Osteocyte (in vitro differentiated cells): ENCODE data around the gene TMEM222. TPM values are rescaled to one million over a fixed set of nuclear protein-coding genes. Genes with fewer than 3 reads are reported as not detected.

Source experiments
- DNase-seq: peaks from one replicate; pipeline ENCODE4 v3.0.0; 2021; ENCODE audit warnings: mixed read lengths; ENCODE audit not compliant: unreplicated experiment; ENCODE audit errors: extremely low spot score
- H3K27ac Mint-ChIP-seq: one replicate; pipeline ENCODE4 v1.8.0; 2021; ENCODE audit warnings: mild to moderate bottlenecking, mixed read lengths; ENCODE audit not compliant: unreplicated experiment
- H3K27me3 Mint-ChIP-seq: one replicate; pipeline ENCODE4 v1.8.0; 2021; ENCODE audit warnings: mixed read lengths; ENCODE audit not compliant: unreplicated experiment
- H3K36me3 Mint-ChIP-seq: one replicate; pipeline ENCODE4 v1.8.0; 2021; ENCODE audit warnings: mixed read lengths; ENCODE audit not compliant: unreplicated experiment
- H3K4me1 Mint-ChIP-seq: one replicate; pipeline ENCODE4 v1.8.0; 2021; ENCODE audit warnings: mixed read lengths; ENCODE audit not compliant: unreplicated experiment
- H3K4me3 Mint-ChIP-seq: one replicate; pipeline ENCODE4 v1.8.0; 2021; ENCODE audit warnings: mild to moderate bottlenecking, moderate library complexity, mixed read lengths; ENCODE audit not compliant: unreplicated experiment
- H3K9me3 Mint-ChIP-seq: one replicate; pipeline ENCODE4 v1.8.0; 2021; ENCODE audit warnings: mixed read lengths; ENCODE audit not compliant: unreplicated experiment
- long read RNA-seq: library from polyadenylated mRNA; unstranded; transcript quantifications from one replicate; pipeline ENCODE4 v2.0.0, GENCODE V29; 2021
- total RNA-seq: library from RNA; stranded (reverse); gene quantifications from 2 replicates; pipeline ENCODE4 v1.2.1, GENCODE V29; 2021
- TF ChIP-seq, protein P1 (sequence below): fragments of 200-600 bp; sonication (generic); IDR thresholded peaks from 2 replicates; pipeline ENCODE4 v1.5.0; 2021; ENCODE audit warnings: antibody characterized with exemption, mild to moderate bottlenecking, moderate library complexity

TMEM222 gene, protein sequence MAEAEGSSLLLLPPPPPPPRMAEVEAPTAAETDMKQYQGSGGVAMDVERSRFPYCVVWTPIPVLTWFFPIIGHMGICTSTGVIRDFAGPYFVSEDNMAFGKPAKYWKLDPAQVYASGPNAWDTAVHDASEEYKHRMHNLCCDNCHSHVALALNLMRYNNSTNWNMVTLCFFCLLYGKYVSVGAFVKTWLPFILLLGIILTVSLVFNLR
- 46.5 and 47.1 TPM in 2 replicates for total RNA-seq
- long read RNA-seq, transcript TMEM222-211 (6 exons, 1,613 nt), result major isoform, 30 of 41 reads
- long read RNA-seq, partial matches to known transcripts, result 0 of 41 reads
- long read RNA-seq, other reads (novel, unspliced or antisense), result 9 of 41 reads

DNA sequence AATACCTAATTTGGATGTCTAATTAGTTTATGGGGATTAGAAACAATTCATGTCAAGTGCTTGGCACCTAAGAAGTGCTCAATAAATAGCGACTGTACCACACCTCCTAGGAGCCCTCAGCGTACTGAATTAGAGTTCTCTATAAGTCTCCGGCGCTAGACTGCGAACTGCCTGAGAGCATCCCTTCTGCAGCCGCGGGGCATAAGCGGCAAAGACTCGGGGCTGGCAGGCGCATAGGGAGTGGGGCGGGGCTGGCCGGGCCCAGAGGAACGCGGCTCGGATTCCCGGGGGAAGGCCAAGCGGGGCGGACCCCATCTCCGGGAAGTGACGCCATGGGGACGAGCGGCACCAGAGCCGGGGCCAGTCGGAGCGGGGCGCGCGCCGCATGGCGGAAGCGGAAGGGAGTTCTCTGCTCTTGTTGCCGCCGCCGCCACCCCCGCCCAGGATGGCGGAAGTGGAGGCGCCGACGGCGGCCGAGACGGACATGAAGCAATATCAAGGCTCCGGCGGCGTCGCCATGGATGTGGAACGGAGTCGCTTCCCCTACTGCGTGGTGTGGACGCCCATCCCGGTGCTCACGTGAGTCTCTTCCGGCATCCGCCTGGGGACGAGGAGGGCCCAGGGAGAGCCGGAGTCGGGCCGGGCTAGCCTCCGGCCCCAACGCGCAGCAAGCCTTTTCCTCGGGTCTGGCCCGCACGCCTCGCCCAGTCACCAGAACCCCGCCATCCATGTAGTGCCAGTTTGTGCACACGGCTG, at the start of gene TMEM222:
Gene TMEM222, plus strand, starts transcription at position 351 of the 756 bp plus-strand sequence. Its CDS starts 35 bp downstream, at position 386.
- peaks cover 29% of the 10 kb centered on the region for H3K4me1 Mint-ChIP-seq
- H3K4me3 Mint-ChIP-seq, result peak within 1 kb of the TSS; percentile 94
- H3K27me3 Mint-ChIP-seq, result no peaks in the 10 kb centered on the region
- TF ChIP-seq, protein P1, sequence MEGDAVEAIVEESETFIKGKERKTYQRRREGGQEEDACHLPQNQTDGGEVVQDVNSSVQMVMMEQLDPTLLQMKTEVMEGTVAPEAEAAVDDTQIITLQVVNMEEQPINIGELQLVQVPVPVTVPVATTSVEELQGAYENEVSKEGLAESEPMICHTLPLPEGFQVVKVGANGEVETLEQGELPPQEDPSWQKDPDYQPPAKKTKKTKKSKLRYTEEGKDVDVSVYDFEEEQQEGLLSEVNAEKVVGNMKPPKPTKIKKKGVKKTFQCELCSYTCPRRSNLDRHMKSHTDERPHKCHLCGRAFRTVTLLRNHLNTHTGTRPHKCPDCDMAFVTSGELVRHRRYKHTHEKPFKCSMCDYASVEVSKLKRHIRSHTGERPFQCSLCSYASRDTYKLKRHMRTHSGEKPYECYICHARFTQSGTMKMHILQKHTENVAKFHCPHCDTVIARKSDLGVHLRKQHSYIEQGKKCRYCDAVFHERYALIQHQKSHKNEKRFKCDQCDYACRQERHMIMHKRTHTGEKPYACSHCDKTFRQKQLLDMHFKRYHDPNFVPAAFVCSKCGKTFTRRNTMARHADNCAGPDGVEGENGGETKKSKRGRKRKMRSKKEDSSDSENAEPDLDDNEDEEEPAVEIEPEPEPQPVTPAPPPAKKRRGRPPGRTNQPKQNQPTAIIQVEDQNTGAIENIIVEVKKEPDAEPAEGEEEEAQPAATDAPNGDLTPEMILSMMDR, result peak; percentile 15
- H3K27ac Mint-ChIP-seq, result peak within 1 kb of the TSS; percentile 91
- peak; percentile 99 for DNase-seq
- no peaks in the 10 kb centered on the region for H3K9me3 Mint-ChIP-seq
- H3K36me3 Mint-ChIP-seq, result peaks cover 12% of the 10 kb centered on the region

DNA sequence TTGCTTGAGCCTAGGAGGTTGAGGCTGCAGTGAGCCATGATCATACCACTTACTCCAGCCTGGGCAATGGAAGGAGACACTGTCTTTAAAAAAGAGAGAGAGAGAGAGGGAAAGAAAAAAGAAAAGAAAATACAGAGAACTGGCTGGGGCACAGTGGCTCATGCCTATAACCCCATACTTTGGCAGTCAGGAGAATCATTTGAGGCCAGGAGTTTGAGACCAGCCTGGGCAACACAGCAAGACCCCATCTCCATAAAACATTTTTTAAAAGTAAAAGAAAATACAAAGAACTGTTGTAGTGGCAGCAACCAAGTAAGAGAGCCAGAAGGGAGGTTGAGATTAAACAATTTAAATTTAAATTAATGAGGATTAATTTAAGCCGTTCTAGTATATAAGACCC, 47.8 kb upstream of the TMEM222 start:
- Mint-ChIP-seq H3K4me3 (no peak overlapping the region), H3K9me3 (peaks cover 14% of the 10 kb centered on the region), H3K36me3 (peaks cover 36% of the 10 kb centered on the region), H3K27ac (no peak overlapping the region), H3K4me1 (no peaks in the 10 kb centered on the region), H3K27me3 (no peaks in the 10 kb centered on the region)
- TF ChIP-seq, protein P1, result no peak
- DNase-seq, result no peak

DNA sequence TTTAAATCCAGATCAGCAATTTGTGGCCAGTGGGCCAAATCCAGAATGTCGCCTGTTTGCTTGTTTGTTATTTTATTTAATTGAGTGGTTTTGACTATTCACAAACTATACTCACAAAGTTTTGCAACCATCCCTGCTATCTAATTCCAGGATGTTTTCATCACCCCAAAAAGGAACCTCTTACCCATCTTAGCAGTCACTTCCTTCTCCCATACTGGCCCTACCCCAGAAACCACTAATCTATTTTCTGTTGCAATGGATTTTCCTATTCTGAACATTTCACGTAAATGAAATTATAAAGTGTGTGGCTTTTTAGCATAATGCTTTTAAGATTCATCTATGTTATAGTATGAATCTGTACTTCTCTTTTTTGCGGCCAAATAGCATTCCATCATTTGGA, 46.3 kb upstream of the TMEM222 start:
- TF ChIP-seq, protein P1, result no peak
- Mint-ChIP-seq H3K27ac (no peak overlapping the region), H3K4me1 (no peaks in the 10 kb centered on the region), H3K27me3 (no peaks in the 10 kb centered on the region), H3K4me3 (no peak overlapping the region), H3K9me3 (peaks cover 14% of the 10 kb centered on the region), H3K36me3 (peaks cover 35% of the 10 kb centered on the region)
- DNase-seq, result no peak

DNA sequence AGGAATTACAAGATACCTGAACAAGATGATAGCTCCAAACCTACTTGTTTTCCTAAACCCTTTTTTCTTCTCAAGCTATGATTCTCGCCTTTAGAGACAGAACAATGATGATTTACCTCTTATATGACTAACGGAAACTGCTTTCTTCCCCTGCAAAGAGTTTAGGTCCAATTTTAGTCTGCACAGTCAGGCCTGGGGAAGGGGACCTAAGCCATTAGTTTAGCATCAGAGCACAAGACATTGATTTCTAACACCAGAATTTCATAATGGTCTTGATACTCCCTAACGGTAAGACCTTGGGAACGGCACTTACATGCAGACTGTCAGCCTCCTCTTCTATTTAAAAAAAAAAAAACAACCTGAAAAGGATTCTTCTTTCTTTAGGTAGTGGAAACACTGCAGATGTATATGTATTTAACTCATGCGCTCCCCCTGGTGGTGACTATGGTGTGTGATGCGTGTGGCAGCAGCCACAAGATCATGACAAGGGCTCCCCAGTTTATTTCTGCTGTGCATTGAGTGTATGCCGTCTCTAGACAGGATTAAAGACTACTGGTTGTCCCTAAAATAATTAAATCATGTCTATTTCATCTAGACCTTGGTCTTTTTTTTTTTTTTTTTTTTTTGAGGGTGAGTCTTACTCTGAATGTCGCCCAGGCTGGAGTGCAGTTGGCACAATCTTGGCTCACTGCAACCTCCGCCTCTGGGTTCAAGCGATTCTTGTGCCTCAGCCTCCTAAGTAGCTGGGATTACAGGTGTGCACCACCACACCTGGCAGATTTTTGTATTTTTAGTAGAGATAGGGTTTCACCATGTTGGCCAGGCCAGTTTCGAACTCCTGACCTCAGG, 37.3 kb upstream of the TMEM222 start:
- H3K36me3 Mint-ChIP-seq, result peaks cover 17% of the 10 kb centered on the region
- H3K4me3 Mint-ChIP-seq, result no peak overlapping the region
- DNase-seq, result peak; percentile 92
- H3K27me3 Mint-ChIP-seq, result no peaks in the 10 kb centered on the region
- no peaks in the 10 kb centered on the region for H3K9me3 Mint-ChIP-seq
- H3K27ac Mint-ChIP-seq, result peak overlapping the region; percentile 7
- TF ChIP-seq, protein P1, result peak; percentile 90
- no peaks in the 10 kb centered on the region for H3K4me1 Mint-ChIP-seq
